WTC11 (cell line): Measurements from ENCODE around the gene DCTN2. TPM values are rescaled to one million over a fixed set of nuclear protein-coding genes. Genes with fewer than 3 reads are reported as not detected.

ENCODE experiments used
- ATAC-seq: fragments of 200-7000 bp; cut with Tn5 transposase; 2 replicates; pipeline ENCODE4 v1.10.0; 2021; ENCODE audit warnings: mild to moderate bottlenecking, moderate library complexity
- CTCF ChIA-PET: fragments of 300-600 bp; sonication (Branson Sonifier 250); formaldehyde crosslinking; loops from one replicate; lab custom pipeline; 2021; ENCODE audit warnings: antibody characterized with exemption; lab: Charles Lee
- POLR2A ChIA-PET: fragments of 350-600 bp; sonication (Branson Sonifier 250); formaldehyde crosslinking; loops from one replicate; lab custom pipeline; 2021; ENCODE audit warnings: antibody characterized with exemption; lab: Charles Lee
- DNase-seq: peaks from one replicate; pipeline ENCODE4 v3.0.0; 2021; ENCODE audit warnings: low spot score
- H3K27ac Mint-ChIP-seq: 2 replicates; pipeline ENCODE4 v1.8.0; 2021; ENCODE audit warnings: mixed read lengths
- H3K27me3 Mint-ChIP-seq: 2 replicates; pipeline ENCODE4 v1.8.0; 2021; ENCODE audit warnings: low read depth, mild to moderate bottlenecking, moderate library complexity, mixed read lengths
- H3K36me3 Mint-ChIP-seq: 2 replicates; pipeline ENCODE4 v1.8.0; 2021; ENCODE audit warnings: mixed read lengths
- H3K4me1 Mint-ChIP-seq: 2 replicates; pipeline ENCODE4 v1.8.0; 2022; ENCODE audit warnings: mixed read lengths
- H3K4me3 Mint-ChIP-seq: 2 replicates; pipeline ENCODE4 v1.8.0; 2021; ENCODE audit warnings: mild to moderate bottlenecking, moderate library complexity, mixed read lengths
- H3K9me3 Mint-ChIP-seq: 2 replicates; pipeline ENCODE4 v1.8.0; 2021; ENCODE audit warnings: mixed read lengths
- CTCF ChIP-seq: fragments of 200-600 bp; IDR thresholded peaks from 2 replicates; pipeline ENCODE4 v1.8.0; 2022; ENCODE audit warnings: antibody characterized with exemption
- E2F5 ChIP-seq: sonication (generic); formaldehyde crosslinking; IDR thresholded peaks from 2 replicates; pipeline ENCODE4 v1.8.1; 2022; ENCODE audit warnings: mild to moderate bottlenecking, moderate library complexity, missing genetic modification reagents
- EMX1 ChIP-seq: fragments of 250-450 bp; sonication (Bioruptor Pico); IDR thresholded peaks from 2 replicates; pipeline ENCODE4 v1.8.0; 2021; ENCODE audit warnings: mild to moderate bottlenecking
- ETV6 ChIP-seq: sonication (generic); formaldehyde crosslinking; IDR thresholded peaks from 2 replicates; pipeline ENCODE4 v1.8.1; 2022; ENCODE audit warnings: mild to moderate bottlenecking, missing genetic modification reagents
- FOXJ3 ChIP-seq: sonication (generic); formaldehyde crosslinking; IDR thresholded peaks from 2 replicates; pipeline ENCODE4 v1.9.0; 2021; ENCODE audit warnings: missing genetic modification reagents, mild to moderate bottlenecking, borderline replicate concordance
- GABPB1 ChIP-seq: sonication (generic); formaldehyde crosslinking; IDR thresholded peaks from 2 replicates; pipeline ENCODE4 v1.8.1; 2023; ENCODE audit warnings: mild to moderate bottlenecking, missing genetic modification reagents
- MAX ChIP-seq: sonication (generic); formaldehyde crosslinking; IDR thresholded peaks from 2 replicates; pipeline ENCODE4 v1.8.0; 2022; ENCODE audit warnings: mild to moderate bottlenecking, missing genetic modification reagents
- MXD4 ChIP-seq: fragments of 250-450 bp; sonication (Bioruptor Pico); IDR thresholded peaks from 2 replicates; pipeline ENCODE4 v1.8.0; 2021; ENCODE audit warnings: mild to moderate bottlenecking, moderate library complexity, borderline replicate concordance
- MYBL2 ChIP-seq: sonication (generic); formaldehyde crosslinking; IDR thresholded peaks from 2 replicates; pipeline ENCODE4 v1.8.1; 2023; ENCODE audit warnings: mild to moderate bottlenecking, moderate library complexity, missing genetic modification reagents
- NFATC4 ChIP-seq: fragments of 250-450 bp; sonication (Bioruptor Pico); IDR thresholded peaks from 2 replicates; pipeline ENCODE4 v1.9.0; 2021; ENCODE audit warnings: mild to moderate bottlenecking
- PRRX2 ChIP-seq: fragments of 250-450 bp; sonication (Bioruptor Pico); IDR thresholded peaks from 2 replicates; pipeline ENCODE4 v1.8.0; 2021; ENCODE audit warnings: mild to moderate bottlenecking
- RORB ChIP-seq: fragments of 250-450 bp; sonication (Bioruptor Pico); IDR thresholded peaks from 2 replicates; pipeline ENCODE4 v1.9.0; 2021; ENCODE audit warnings: mild to moderate bottlenecking
- SMAD3 ChIP-seq: sonication (generic); formaldehyde crosslinking; IDR thresholded peaks from 2 replicates; pipeline ENCODE4 v1.8.0; 2022; ENCODE audit warnings: missing genetic modification reagents, mild to moderate bottlenecking, borderline replicate concordance
- SOX15 ChIP-seq: fragments of 250-450 bp; sonication (Bioruptor Pico); IDR thresholded peaks from 2 replicates; pipeline ENCODE4 v1.9.0; 2021; ENCODE audit warnings: mild to moderate bottlenecking
- TCF7 ChIP-seq: sonication (generic); formaldehyde crosslinking; IDR thresholded peaks from 2 replicates; pipeline ENCODE4 v1.8.0; 2022; ENCODE audit warnings: mild to moderate bottlenecking, low read depth, missing genetic modification reagents, moderate library complexity
- TEAD4 ChIP-seq: sonication (generic); formaldehyde crosslinking; IDR thresholded peaks from 2 replicates; pipeline ENCODE4 v1.8.0; 2022; ENCODE audit warnings: mild to moderate bottlenecking, missing genetic modification reagents
- ZBTB21 ChIP-seq: sonication (generic); formaldehyde crosslinking; IDR thresholded peaks from 2 replicates; pipeline ENCODE4 v1.8.1; 2023; ENCODE audit warnings: mild to moderate bottlenecking, missing genetic modification reagents, borderline replicate concordance
- ZNF121 ChIP-seq: sonication (generic); formaldehyde crosslinking; IDR thresholded peaks from 2 replicates; pipeline ENCODE4 v1.8.0; 2023; ENCODE audit warnings: missing genetic modification reagents
- ZNF219 ChIP-seq: sonication (generic); formaldehyde crosslinking; IDR thresholded peaks from 2 replicates; pipeline ENCODE4 v1.8.0; 2023; ENCODE audit warnings: missing genetic modification reagents, mild to moderate bottlenecking, borderline replicate concordance
- ZNF396 ChIP-seq: fragments of 250-450 bp; sonication (Bioruptor Pico); IDR thresholded peaks from 2 replicates; pipeline ENCODE4 v1.8.0; 2021; ENCODE audit warnings: mild to moderate bottlenecking, moderate library complexity, borderline replicate concordance
- total RNA-seq: library from RNA; stranded (reverse); gene quantifications from 3 replicates; pipeline ENCODE4 v1.2.3, GENCODE V29; 2021
- TF ChIP-seq, protein P1 (sequence below): fragments of 250-450 bp; sonication (Bioruptor Pico); IDR thresholded peaks from 2 replicates; pipeline ENCODE4 v1.8.0; 2021; ENCODE audit warnings: mild to moderate bottlenecking
- TF ChIP-seq, protein P2 (sequence below): sonication (generic); formaldehyde crosslinking; IDR thresholded peaks from 2 replicates; pipeline ENCODE4 v1.8.1; 2023; ENCODE audit warnings: mild to moderate bottlenecking, missing genetic modification reagents, moderate library complexity
- TF ChIP-seq, protein P3 (sequence below): sonication (generic); formaldehyde crosslinking; IDR thresholded peaks from 2 replicates; pipeline ENCODE4 v1.8.0; 2022; ENCODE audit warnings: mild to moderate bottlenecking, missing genetic modification reagents
- TF ChIP-seq, protein P4 (sequence below): sonication (generic); formaldehyde crosslinking; IDR thresholded peaks from 2 replicates; pipeline ENCODE4 v1.8.1; 2023; ENCODE audit warnings: mild to moderate bottlenecking, moderate library complexity, missing genetic modification reagents

Gene DCTN2
- total RNA-seq, 1 experiment from 2014 or later = 93.5 TPM

- no peak for TF ChIP-seq ZNF121 (CRISPR knock-in tag)
- TF ChIP-seq CTCF = no peak
- TF ChIP-seq MXD4 (CRISPR knock-in tag) = no peak
- no peak for TF ChIP-seq ZNF396 (CRISPR knock-in tag)
- TF ChIP-seq MAX = peak; percentile 11; the same call in 1 of the 2 replicates
- TF ChIP-seq GABPB1 = peak; percentile 87
- TF ChIP-seq MYBL2 = no peak
- TF ChIP-seq NFATC4 (CRISPR knock-in tag) = no peak; the same call in none of the 2 replicates
- 0 out of 2 replicates have a peak, but pooled peaks have one; percentile 6 for TF ChIP-seq EMX1 (CRISPR knock-in tag)
- TF ChIP-seq, protein P1, sequence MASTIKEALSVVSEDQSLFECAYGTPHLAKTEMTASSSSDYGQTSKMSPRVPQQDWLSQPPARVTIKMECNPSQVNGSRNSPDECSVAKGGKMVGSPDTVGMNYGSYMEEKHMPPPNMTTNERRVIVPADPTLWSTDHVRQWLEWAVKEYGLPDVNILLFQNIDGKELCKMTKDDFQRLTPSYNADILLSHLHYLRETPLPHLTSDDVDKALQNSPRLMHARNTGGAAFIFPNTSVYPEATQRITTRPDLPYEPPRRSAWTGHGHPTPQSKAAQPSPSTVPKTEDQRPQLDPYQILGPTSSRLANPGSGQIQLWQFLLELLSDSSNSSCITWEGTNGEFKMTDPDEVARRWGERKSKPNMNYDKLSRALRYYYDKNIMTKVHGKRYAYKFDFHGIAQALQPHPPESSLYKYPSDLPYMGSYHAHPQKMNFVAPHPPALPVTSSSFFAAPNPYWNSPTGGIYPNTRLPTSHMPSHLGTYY (CRISPR knock-in tag) = no peak
- TF ChIP-seq TEAD4 (CRISPR knock-in tag) = no peak
- TF ChIP-seq FOXJ3 = no peak
- TF ChIP-seq, protein P2, sequence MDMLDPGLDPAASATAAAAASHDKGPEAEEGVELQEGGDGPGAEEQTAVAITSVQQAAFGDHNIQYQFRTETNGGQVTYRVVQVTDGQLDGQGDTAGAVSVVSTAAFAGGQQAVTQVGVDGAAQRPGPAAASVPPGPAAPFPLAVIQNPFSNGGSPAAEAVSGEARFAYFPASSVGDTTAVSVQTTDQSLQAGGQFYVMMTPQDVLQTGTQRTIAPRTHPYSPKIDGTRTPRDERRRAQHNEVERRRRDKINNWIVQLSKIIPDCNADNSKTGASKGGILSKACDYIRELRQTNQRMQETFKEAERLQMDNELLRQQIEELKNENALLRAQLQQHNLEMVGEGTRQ (CRISPR knock-in tag) = peak; percentile 87
- peak; percentile 61; the same call in 1 of the 2 replicates for TF ChIP-seq TCF7 (CRISPR knock-in tag)
- TF ChIP-seq, protein P3, sequence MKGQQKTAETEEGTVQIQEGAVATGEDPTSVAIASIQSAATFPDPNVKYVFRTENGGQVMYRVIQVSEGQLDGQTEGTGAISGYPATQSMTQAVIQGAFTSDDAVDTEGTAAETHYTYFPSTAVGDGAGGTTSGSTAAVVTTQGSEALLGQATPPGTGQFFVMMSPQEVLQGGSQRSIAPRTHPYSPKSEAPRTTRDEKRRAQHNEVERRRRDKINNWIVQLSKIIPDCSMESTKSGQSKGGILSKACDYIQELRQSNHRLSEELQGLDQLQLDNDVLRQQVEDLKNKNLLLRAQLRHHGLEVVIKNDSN (CRISPR knock-in tag) = peak; percentile 78
- TF ChIP-seq E2F5 (CRISPR knock-in tag) = 0 out of 2 replicates have a peak, but pooled peaks have one; percentile 33
- TF ChIP-seq RORB (CRISPR knock-in tag) = no peak
- TF ChIP-seq SMAD3 = no peak
- TF ChIP-seq ZBTB21 (CRISPR knock-in tag) = no peak
- no peak for TF ChIP-seq SOX15
- TF ChIP-seq, all 79 proteins: peak for 18
Observed at GRCh38 chr12:57520053-57520818, 26.8 kb downstream of the DCTN2 start, which contains the start of gene DDIT3 (continued).

DNA sequence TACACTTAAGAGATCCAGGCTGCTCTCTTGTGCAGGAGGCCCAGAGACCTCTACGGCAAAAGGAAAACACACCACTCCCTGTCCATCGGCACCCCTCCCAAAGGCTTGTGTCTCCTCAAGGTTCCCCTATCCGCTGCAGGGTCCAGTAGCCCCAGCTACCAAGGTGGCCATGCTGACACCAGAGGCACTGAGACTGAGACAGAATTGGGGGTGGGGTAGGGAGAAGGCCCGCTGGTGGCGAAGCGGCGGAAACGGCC lies 27.3 kb downstream of the DCTN2 start:
- Mint-ChIP-seq H3K27ac (peak overlapping the region; percentile 100), H3K36me3 (peaks cover 42% of the 10 kb centered on the region), H3K9me3 (no peaks in the 10 kb centered on the region), H3K4me1 (peaks cover 42% of the 10 kb centered on the region), H3K27me3 (peaks cover 3% of the 10 kb centered on the region; the same call in 1 of the 2 replicates), H3K4me3 (peak overlapping the region; percentile 96)
- CTCF ChIA-PET = interaction anchor here (1.6 to 2.0 kb wide), 2 partner anchors 61 to 64 kb away, joined by 4 to 8 read pairs; partner anchors contain the start of gene GLI1
- no peak for DNase-seq
- POLR2A ChIA-PET = interaction anchor here (1.1 to 2.2 kb wide), 6 partner anchors 10 to 65 kb away, joined by 3 to 9 read pairs (median 6); partner anchors contain the start of genes GLI1 and INHBE
- ATAC-seq = peak; percentile 7
- TF ChIP-seq ZNF219 (CRISPR knock-in tag) (no peak), ETV6 (no peak), PRRX2 (CRISPR knock-in tag) (0 out of 2 replicates have a peak, but pooled peaks have one; percentile 22), NFATC4 (CRISPR knock-in tag) (peak; percentile 43; the same call in 1 of the 2 replicates), MAX (0 out of 2 replicates have a peak, but pooled peaks have one; percentile 49), ZNF396 (CRISPR knock-in tag) (no peak), MYBL2 (0 out of 2 replicates have a peak, but pooled peaks have one; percentile 53)
- TF ChIP-seq, protein P4, sequence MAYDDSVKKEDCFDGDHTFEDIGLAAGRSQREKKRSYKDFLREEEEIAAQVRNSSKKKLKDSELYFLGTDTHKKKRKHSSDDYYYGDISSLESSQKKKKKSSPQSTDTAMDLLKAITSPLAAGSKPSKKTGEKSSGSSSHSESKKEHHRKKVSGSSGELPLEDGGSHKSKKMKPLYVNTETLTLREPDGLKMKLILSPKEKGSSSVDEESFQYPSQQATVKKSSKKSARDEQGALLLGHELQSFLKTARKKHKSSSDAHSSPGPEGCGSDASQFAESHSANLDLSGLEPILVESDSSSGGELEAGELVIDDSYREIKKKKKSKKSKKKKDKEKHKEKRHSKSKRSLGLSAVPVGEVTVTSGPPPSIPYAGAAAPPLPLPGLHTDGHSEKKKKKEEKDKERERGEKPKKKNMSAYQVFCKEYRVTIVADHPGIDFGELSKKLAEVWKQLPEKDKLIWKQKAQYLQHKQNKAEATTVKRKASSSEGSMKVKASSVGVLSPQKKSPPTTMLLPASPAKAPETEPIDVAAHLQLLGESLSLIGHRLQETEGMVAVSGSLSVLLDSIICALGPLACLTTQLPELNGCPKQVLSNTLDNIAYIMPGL (CRISPR knock-in tag) = no peak
- TF ChIP-seq, protein P1 (CRISPR knock-in tag) = no peak
